ENCODE results near the gene LRFN5. TPM values are rescaled to one million over a fixed set of nuclear protein-coding genes. Genes with fewer than 3 reads are reported as not detected.

Gene LRFN5
- total and polyA plus RNA-seq, 2 experiments from 2014 or later: 1.9 to 6.8 TPM

- TF ChIP-seq STAT1 (IDR thresholded peaks at IDR 0.05; ENCODE audit: unreplicated experiment): no peak
- no peak for TF ChIP-seq EZH2phosphoT487 (IDR thresholded peaks at IDR 0.05; ENCODE audit: unreplicated experiment)
- TF ChIP-seq EZH2 (IDR thresholded peaks at IDR 0.05; ENCODE audit: low read depth, unreplicated experiment): no peak
- no peak for TF ChIP-seq ZNF331 (CRISPR knock-in tag; IDR thresholded peaks at IDR 0.05; ENCODE audit: low read depth)
- TF ChIP-seq, protein P1, sequence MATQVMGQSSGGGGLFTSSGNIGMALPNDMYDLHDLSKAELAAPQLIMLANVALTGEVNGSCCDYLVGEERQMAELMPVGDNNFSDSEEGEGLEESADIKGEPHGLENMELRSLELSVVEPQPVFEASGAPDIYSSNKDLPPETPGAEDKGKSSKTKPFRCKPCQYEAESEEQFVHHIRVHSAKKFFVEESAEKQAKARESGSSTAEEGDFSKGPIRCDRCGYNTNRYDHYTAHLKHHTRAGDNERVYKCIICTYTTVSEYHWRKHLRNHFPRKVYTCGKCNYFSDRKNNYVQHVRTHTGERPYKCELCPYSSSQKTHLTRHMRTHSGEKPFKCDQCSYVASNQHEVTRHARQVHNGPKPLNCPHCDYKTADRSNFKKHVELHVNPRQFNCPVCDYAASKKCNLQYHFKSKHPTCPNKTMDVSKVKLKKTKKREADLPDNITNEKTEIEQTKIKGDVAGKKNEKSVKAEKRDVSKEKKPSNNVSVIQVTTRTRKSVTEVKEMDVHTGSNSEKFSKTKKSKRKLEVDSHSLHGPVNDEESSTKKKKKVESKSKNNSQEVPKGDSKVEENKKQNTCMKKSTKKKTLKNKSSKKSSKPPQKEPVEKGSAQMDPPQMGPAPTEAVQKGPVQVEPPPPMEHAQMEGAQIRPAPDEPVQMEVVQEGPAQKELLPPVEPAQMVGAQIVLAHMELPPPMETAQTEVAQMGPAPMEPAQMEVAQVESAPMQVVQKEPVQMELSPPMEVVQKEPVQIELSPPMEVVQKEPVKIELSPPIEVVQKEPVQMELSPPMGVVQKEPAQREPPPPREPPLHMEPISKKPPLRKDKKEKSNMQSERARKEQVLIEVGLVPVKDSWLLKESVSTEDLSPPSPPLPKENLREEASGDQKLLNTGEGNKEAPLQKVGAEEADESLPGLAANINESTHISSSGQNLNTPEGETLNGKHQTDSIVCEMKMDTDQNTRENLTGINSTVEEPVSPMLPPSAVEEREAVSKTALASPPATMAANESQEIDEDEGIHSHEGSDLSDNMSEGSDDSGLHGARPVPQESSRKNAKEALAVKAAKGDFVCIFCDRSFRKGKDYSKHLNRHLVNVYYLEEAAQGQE (IDR thresholded peaks at IDR 0.05; ENCODE audit: unreplicated experiment): no peak
- TF ChIP-seq POLR2AphosphoS5 (IDR thresholded peaks at IDR 0.05; ENCODE audit: low read depth): no peak
- TF ChIP-seq JUNB (IDR thresholded peaks at IDR 0.05; ENCODE audit: unreplicated experiment): no peak
- TF ChIP-seq, protein P2, sequence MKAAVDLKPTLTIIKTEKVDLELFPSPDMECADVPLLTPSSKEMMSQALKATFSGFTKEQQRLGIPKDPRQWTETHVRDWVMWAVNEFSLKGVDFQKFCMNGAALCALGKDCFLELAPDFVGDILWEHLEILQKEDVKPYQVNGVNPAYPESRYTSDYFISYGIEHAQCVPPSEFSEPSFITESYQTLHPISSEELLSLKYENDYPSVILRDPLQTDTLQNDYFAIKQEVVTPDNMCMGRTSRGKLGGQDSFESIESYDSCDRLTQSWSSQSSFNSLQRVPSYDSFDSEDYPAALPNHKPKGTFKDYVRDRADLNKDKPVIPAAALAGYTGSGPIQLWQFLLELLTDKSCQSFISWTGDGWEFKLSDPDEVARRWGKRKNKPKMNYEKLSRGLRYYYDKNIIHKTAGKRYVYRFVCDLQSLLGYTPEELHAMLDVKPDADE (IDR thresholded peaks at IDR 0.05): no peak
- no peak for TF ChIP-seq ZNF114 (CRISPR knock-in tag; IDR thresholded peaks at IDR 0.05)
- no peak for TF ChIP-seq CREB1 (CRISPR knock-in tag; IDR thresholded peaks at IDR 0.05; ENCODE audit: low read depth)
- TF ChIP-seq NANOG (IDR thresholded peaks at IDR 0.05; ENCODE audit: borderline replicate concordance): no peak
- TF ChIP-seq, protein P3, sequence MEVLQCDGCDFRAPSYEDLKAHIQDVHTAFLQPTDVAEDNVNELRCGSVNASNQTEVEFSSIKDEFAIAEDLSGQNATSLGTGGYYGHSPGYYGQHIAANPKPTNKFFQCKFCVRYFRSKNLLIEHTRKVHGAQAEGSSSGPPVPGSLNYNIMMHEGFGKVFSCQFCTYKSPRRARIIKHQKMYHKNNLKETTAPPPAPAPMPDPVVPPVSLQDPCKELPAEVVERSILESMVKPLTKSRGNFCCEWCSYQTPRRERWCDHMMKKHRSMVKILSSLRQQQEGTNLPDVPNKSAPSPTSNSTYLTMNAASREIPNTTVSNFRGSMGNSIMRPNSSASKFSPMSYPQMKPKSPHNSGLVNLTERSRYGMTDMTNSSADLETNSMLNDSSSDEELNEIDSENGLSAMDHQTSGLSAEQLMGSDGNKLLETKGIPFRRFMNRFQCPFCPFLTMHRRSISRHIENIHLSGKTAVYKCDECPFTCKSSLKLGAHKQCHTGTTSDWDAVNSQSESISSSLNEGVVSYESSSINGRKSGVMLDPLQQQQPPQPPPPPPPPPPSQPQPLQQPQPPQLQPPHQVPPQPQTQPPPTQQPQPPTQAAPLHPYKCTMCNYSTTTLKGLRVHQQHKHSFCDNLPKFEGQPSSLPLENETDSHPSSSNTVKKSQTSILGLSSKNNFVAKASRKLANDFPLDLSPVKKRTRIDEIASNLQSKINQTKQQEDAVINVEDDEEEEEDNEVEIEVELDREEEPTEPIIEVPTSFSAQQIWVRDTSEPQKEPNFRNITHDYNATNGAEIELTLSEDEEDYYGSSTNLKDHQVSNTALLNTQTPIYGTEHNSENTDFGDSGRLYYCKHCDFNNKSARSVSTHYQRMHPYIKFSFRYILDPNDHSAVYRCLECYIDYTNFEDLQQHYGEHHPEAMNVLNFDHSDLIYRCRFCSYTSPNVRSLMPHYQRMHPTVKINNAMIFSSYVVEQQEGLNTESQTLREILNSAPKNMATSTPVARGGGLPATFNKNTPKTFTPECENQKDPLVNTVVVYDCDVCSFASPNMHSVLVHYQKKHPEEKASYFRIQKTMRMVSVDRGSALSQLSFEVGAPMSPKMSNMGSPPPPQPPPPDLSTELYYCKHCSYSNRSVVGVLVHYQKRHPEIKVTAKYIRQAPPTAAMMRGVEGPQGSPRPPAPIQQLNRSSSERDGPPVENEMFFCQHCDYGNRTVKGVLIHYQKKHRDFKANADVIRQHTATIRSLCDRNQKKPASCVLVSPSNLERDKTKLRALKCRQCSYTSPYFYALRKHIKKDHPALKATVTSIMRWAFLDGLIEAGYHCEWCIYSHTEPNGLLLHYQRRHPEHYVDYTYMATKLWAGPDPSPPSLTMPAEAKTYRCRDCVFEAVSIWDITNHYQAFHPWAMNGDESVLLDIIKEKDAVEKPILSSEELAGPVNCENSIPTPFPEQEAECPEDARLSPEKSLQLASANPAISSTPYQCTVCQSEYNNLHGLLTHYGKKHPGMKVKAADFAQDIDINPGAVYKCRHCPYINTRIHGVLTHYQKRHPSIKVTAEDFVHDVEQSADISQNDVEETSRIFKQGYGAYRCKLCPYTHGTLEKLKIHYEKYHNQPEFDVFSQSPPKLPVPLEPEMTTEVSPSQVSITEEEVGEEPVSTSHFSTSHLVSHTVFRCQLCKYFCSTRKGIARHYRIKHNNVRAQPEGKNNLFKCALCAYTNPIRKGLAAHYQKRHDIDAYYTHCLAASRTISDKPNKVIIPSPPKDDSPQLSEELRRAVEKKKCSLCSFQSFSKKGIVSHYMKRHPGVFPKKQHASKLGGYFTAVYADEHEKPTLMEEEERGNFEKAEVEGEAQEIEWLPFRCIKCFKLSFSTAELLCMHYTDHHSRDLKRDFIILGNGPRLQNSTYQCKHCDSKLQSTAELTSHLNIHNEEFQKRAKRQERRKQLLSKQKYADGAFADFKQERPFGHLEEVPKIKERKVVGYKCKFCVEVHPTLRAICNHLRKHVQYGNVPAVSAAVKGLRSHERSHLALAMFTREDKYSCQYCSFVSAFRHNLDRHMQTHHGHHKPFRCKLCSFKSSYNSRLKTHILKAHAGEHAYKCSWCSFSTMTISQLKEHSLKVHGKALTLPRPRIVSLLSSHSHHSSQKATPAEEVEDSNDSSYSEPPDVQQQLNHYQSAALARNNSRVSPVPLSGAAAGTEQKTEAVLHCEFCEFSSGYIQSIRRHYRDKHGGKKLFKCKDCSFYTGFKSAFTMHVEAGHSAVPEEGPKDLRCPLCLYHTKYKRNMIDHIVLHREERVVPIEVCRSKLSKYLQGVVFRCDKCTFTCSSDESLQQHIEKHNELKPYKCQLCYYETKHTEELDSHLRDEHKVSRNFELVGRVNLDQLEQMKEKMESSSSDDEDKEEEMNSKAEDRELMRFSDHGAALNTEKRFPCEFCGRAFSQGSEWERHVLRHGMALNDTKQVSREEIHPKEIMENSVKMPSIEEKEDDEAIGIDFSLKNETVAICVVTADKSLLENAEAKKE (CRISPR knock-in tag; IDR thresholded peaks at IDR 0.05): no peak
- TF ChIP-seq CTCF (conservative IDR thresholded peaks at IDR 0.05; ENCODE audit: low read depth in 2 of 2): no peak
- no peaks in the 10 kb centered on the region for H4K20me1 ChIP-seq (replicated peaks; ENCODE audit: insufficient read depth)
- no peak overlapping the region for H3K4me2 ChIP-seq
- H3F3A ChIP-seq (replicated peaks; ENCODE audit: low read depth): no peaks in the 10 kb centered on the region
- DNase-seq (ENCODE audit: low spot score) (no peak), ATAC-seq (no peak)
- H3K27ac Mint-ChIP-seq: no peak overlapping the region
- no peaks in the 10 kb centered on the region for H3K27me3 ChIP-seq (ENCODE audit: insufficient read depth)
- no peak overlapping the region for H3K4me3 ChIP-seq
- no peak overlapping the region for H2AFZ ChIP-seq
- no peaks in the 10 kb centered on the region for H3K27me3 Mint-ChIP-seq (ENCODE audit: insufficient read depth, low read depth, poor library complexity)
- no peaks in the 10 kb centered on the region for H3K9me2 ChIP-seq (ENCODE audit: insufficient read depth)
- H3K4me1 ChIP-seq (ENCODE audit: insufficient read depth): no peaks in the 10 kb centered on the region
- H3K36me3 Mint-ChIP-seq (ENCODE audit: low read depth): no peaks in the 10 kb centered on the region
- no peaks in the 10 kb centered on the region for H3K9me3 Mint-ChIP-seq
- H3K36me3 ChIP-seq (ENCODE audit: insufficient read depth): no peaks in the 10 kb centered on the region
- H3K27ac ChIP-seq (ENCODE audit: low read depth): no peak overlapping the region
- no peaks in the 10 kb centered on the region for H3K79me2 ChIP-seq (replicated peaks; ENCODE audit: insufficient read depth)
- no peak overlapping the region for H3K4me3 Mint-ChIP-seq
- no peaks in the 10 kb centered on the region for H3K4me1 Mint-ChIP-seq
Observed at GRCh38 chr14:41900644-41901043, 294.0 kb downstream of the LRFN5 start.

Data from GM23338 (cell line).